Brain microvascular endothelial cell (primary cell): ENCODE results near the gene PTEN.
"Not testable (repeated sequence)": the region's sequence is repeated elsewhere in the genome, so short reads cannot be mapped to it uniquely, and the experiment has no call there.

Experiments used
- DNase-seq: peaks from one replicate; pipeline ENCODE4 v3.0.0-alpha.2; 2020
- H3K27ac ChIP-seq: fragments of 250-450 bp; sonication (Bioruptor Pico); 2 replicates; pipeline ENCODE4 v1.5.1; 2020; ENCODE audit warnings: mild to moderate bottlenecking, moderate library complexity
- H3K27me3 ChIP-seq: fragments of 250-450 bp; sonication (Bioruptor Pico); replicated peaks from 2 replicates; pipeline ENCODE4 v1.5.1; 2020; ENCODE audit warnings: mild to moderate bottlenecking
- H3K36me3 ChIP-seq: fragments of 250-450 bp; sonication (Bioruptor Pico); replicated peaks from 2 replicates; pipeline ENCODE4 v1.5.1; 2020; ENCODE audit warnings: mild to moderate bottlenecking
- H3K4me3 ChIP-seq: 2 replicates; pipeline ENCODE4 v1.5.1; 2011; ENCODE audit warnings: low read depth, mild to moderate bottlenecking, control low read depth, low read length, moderate library complexity
- in situ Hi-C: cut with HindIII; loops from 2 replicates; pipeline ENCODE4 v1.10.0; 2017; ENCODE audit warnings: low sequenced_read_pairs, low pct_ligation_motif_present
- TF ChIP-seq, protein P1 (sequence below): IDR thresholded peaks from 2 replicates; pipeline ENCODE4 v1.5.1; 2011; ENCODE audit warnings: low read depth, mild to moderate bottlenecking, moderate library complexity, low read length, control low read depth, inconsistent platforms; ENCODE audit errors: missing control alignments

The PTEN gene

DNA sequence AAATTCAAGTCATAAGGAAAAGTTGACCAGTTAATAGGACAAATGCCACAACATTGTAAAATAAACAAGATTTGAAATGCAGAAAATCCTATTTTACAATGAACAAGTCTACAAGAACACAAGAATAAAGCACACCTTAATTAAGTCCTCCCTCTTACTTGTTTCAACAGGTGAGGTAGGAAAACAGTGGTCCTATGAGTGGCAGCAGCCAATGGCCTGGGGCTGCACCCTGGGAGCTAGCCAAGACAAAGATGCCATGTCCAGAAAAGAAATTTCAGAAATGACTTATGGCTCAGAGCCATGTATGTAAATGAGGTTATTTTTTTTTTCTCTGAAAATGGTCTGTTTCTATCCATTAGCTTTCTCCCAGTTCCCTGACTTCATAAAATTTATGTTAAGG is 14.4 kb upstream of the PTEN start:
- TF ChIP-seq, protein P1, sequence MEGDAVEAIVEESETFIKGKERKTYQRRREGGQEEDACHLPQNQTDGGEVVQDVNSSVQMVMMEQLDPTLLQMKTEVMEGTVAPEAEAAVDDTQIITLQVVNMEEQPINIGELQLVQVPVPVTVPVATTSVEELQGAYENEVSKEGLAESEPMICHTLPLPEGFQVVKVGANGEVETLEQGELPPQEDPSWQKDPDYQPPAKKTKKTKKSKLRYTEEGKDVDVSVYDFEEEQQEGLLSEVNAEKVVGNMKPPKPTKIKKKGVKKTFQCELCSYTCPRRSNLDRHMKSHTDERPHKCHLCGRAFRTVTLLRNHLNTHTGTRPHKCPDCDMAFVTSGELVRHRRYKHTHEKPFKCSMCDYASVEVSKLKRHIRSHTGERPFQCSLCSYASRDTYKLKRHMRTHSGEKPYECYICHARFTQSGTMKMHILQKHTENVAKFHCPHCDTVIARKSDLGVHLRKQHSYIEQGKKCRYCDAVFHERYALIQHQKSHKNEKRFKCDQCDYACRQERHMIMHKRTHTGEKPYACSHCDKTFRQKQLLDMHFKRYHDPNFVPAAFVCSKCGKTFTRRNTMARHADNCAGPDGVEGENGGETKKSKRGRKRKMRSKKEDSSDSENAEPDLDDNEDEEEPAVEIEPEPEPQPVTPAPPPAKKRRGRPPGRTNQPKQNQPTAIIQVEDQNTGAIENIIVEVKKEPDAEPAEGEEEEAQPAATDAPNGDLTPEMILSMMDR: no peak
- in situ Hi-C loops: no loop called here

DNA sequence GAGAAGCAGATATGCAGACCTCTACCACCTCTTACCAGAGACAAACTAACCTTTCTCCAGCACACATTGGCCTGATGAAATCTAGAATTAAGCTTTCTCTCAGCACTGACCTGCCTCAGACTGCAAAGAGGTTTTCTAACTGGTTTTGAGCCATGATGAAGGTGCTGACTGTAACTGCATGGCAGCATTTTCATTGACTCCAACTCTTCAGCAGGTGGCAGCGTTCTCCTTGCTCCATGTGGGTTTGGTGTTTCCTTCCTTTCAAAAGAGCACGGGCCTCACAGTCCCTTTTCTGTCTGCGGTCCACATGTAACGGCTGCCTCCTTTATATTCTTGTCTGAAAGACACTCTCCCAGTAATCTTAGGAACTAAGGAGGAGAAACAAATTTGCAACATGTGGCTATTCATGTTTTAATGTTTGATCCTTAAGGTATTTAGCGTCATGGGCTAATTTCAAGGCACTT is 12.7 kb upstream of the PTEN start:
- Histone ChIP-seq H3K36me3 (no peaks in the 10 kb centered on the region), H3K27ac (no peak overlapping the region), H3K4me3 (no peak overlapping the region), H3K27me3 (no peaks in the 10 kb centered on the region)
- in situ Hi-C loops: loop anchor here (25.0 kb wide), 2 partner anchors 537 to 712 kb away; no protein-coding TSS in a partner anchor
- DNase-seq: peak; percentile 67
- TF ChIP-seq, protein P1: peak; percentile 83

More for the DNA sequence above, 14.4 kb upstream of the PTEN start:
- Histone ChIP-seq H3K27ac (no peak overlapping the region), H3K4me3 (no peak overlapping the region), H3K27me3 (no peaks in the 10 kb centered on the region), H3K36me3 (no peaks in the 10 kb centered on the region)
- DNase-seq: no peak

DNA sequence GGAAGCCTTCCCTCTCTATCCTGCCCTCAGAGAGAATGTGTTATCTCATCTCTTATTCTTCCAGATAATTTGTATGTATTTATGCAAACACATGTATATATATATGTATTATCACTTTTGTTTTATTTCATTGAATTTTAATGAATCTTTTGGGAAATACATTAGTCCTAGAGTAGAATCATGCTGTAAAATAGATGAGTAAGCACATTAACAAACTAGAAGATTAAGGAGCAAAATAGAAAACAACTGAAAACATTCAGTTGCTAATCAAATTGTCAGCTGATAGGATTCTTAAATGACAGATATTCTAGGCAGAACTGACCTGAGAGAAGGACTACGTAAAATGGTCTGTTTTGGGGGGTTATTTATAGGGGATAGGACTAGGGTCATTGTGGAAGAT is 11.3 kb upstream of the PTEN start:
- TF ChIP-seq, protein P1: no peak

DNA sequence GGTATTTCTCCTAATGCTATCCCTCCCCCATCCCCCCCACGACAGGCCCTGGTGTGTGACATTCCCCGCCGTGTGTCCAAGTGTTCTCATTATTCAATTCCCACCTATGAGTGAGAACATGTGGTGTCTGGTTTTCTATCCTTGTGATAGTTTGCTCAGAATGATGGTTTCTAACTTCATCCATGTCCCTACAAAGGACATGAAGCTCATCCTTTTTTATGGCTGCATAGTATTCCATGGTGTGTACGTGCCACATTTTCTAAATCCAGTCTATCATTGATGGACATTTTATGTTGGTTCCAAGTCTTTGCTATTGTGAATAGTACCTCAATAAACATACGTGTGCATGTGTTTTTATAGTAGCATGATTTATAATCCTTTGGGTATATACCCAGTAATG is 8.2 kb upstream of the PTEN start:
- not testable (repeated sequence) for H3K27me3 ChIP-seq, H3K4me3 ChIP-seq, H3K27ac ChIP-seq, H3K36me3 ChIP-seq, DNase-seq
- in situ Hi-C loops: loop anchor here (25.0 kb wide), 2 partner anchors 532 to 707 kb away; no protein-coding TSS in a partner anchor

More for the DNA sequence above, 11.3 kb upstream of the PTEN start:
- Histone ChIP-seq H3K27ac (no peak overlapping the region), H3K36me3 (no peaks in the 10 kb centered on the region), H3K27me3 (no peaks in the 10 kb centered on the region), H3K4me3 (no peak overlapping the region)
- DNase-seq: no peak
- in situ Hi-C loops: loop anchor here (25.0 kb wide), 2 partner anchors 535 to 710 kb away; no protein-coding TSS in a partner anchor

DNA sequence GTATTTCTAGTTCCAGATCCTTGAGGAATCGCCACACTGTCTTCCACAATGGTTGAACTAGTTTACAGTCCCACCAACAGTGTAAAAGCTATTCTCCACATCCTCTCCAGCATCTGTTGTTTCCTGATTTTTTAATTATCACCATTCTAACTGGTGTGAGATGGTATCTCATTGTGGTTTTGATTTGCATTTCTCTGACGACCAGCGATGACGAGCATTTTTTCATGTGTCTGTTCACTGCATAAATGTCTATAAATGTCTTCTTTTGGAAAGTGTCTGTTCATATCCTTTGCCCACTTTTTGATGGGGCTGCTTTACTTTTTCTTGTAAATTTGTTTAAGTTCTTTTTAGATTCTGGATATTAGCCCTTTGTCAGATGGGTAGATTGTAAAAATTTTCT is 7.8 kb upstream of the PTEN start:
- H3K27ac ChIP-seq, H3K27me3 ChIP-seq, H3K4me3 ChIP-seq, DNase-seq, H3K36me3 ChIP-seq: not testable (repeated sequence)
- in situ Hi-C loops: loop anchor here (25.0 kb wide), 2 partner anchors 532 to 707 kb away; no protein-coding TSS in a partner anchor

DNA sequence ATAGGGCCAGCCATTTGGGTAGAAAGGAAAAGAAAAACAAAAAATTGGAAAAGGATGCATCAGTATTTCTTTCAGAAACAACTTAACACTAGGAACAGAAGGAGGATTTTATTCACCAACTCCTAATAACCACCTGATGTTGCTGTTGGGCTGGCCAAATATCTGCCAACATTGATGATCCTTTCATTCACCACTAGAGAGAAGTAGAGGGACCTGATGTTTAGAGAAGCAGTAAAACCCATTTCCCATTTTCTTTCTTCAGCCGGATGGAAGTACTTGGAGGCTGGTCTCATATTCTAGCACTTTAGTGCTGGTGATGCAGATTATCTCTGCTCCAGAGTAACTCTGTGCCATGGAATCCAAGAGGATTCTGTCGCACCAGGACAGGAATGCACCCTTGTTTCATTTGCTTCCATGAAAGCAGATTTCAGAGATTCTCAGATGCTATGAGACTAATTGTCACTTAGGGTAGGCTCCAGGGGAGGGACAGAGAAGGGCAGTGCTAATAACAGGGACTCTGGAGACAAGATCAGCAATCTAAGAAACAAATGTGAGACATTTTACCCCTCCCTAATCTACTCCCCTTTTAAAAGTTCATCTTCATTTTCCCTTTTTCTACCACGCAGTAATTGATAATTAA is 3.1 kb upstream of the PTEN start:
- DNase-seq: peak; percentile 70
- in situ Hi-C loops: loop anchor here (25.0 kb wide), 2 partner anchors 527 to 702 kb away; no protein-coding TSS in a partner anchor
- no peaks in the 10 kb centered on the region for H3K27me3 ChIP-seq
- no peak overlapping the region for H3K27ac ChIP-seq
- TF ChIP-seq, protein P1: peak; percentile 62
- H3K4me3 ChIP-seq: no peak overlapping the region
- peaks cover 2% of the 10 kb centered on the region for H3K36me3 ChIP-seq
